Glomerular visceral epithelial cell (primary cell): Measurements from ENCODE around the gene ATP5F1D.

Experiments used
- DNase-seq: peaks from one replicate; pipeline ENCODE4 v3.0.0-alpha.2; 2016; ENCODE audit errors: extremely low spot score

The ATP5F1D gene

DNA sequence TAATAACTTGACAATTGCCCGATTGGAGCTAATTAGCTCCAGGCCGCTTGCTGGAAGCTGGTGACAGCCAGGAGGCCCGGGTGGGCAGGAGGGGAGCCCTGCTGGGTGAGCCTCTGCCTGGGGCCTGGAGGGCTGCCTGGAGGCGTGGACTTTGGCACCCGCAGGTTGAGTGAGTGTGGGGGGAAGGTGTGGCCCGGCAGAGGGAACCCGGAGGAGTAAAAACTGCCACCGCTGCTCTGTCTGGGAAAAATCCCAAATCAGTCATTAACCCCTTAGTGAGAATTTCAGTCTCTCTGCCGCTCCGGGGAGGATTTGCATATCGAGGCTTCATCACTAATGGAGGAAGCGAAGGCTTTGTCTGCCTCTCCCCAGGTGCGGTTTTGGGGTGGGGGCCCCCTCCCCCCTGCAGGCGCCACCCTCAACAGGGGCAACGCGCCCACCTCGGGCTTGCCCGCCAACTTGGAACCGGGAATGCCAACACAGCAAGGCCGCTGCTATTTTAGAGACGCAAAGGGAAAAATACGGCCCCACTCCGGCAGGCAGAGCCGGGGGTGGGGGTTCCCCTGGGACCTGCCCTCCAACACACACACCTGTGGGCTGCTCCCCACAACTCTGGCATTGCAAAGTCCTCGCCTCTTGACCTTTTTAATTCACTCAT is 50.3 kb downstream of the ATP5F1D start:
- no peak for DNase-seq

GRCh38 chr19:1292419-1293151 is 51.0 kb downstream of the ATP5F1D start:
- no peak for DNase-seq

GRCh38 chr19:1293782-1294604 is 52.4 kb downstream of the ATP5F1D start:
- DNase-seq = no peak
